Karpas-422 (cell line): ENCODE data around the gene BMPR1A. TPM values are rescaled to one million over a fixed set of nuclear protein-coding genes. Genes with fewer than 3 reads are reported as not detected.

Experiments
- DNase-seq: peaks from one replicate; pipeline ENCODE4 v3.0.0-alpha.2; 2015
- H2AFZ ChIP-seq: fragments of 200-600 bp; sonication (generic); 2 replicates; pipeline ENCODE4 v1.6.1; 2014; ENCODE audit warnings: antibody characterized with exemption, low read length, mixed read lengths
- H3K27ac ChIP-seq: fragments of 200-600 bp; sonication (generic); 2 replicates; pipeline ENCODE4 v1.5.1; 2014; ENCODE audit warnings: mild to moderate bottlenecking, low read length, moderate library complexity
- H3K27me3 ChIP-seq: fragments of 200-600 bp; sonication (generic); 2 replicates; pipeline ENCODE4 v1.6.1; 2014; ENCODE audit warnings: low read length, mixed read lengths
- H3K36me3 ChIP-seq: fragments of 200-600 bp; sonication (generic); 2 replicates; pipeline ENCODE4 v1.6.1; 2014; ENCODE audit warnings: low read length, mixed read lengths; ENCODE audit not compliant: insufficient read depth
- H3K4me1 ChIP-seq: fragments of 200-600 bp; sonication (generic); 2 replicates; pipeline ENCODE4 v1.6.1; 2014; ENCODE audit warnings: mild to moderate bottlenecking, low read length, mixed read lengths
- H3K4me2 ChIP-seq: fragments of 200-600 bp; sonication (generic); 2 replicates; pipeline ENCODE4 v1.6.1; 2014; ENCODE audit warnings: low read length, low read depth, mild to moderate bottlenecking; ENCODE audit not compliant: poor library complexity, severe bottlenecking
- H3K4me3 ChIP-seq: fragments of 200-600 bp; sonication (generic); 2 replicates; pipeline ENCODE4 v1.5.1; 2014; ENCODE audit warnings: mild to moderate bottlenecking, antibody characterized with exemption, low read length, mixed read lengths
- H3K79me2 ChIP-seq: fragments of 200-600 bp; sonication (generic); 2 replicates; pipeline ENCODE4 v1.6.1; 2014; ENCODE audit warnings: mild to moderate bottlenecking, low read length, mixed read lengths
- H3K9ac ChIP-seq: fragments of 200-600 bp; sonication (generic); 2 replicates; pipeline ENCODE4 v1.6.0; 2014; ENCODE audit warnings: low read length
- H3K9me2 ChIP-seq: fragments of 200-600 bp; sonication (generic), shearing (Covaris generic); replicated peaks from 2 replicates; pipeline ENCODE4 v1.6.0; 2014; ENCODE audit warnings: mild to moderate bottlenecking, low read length, moderate library complexity; ENCODE audit not compliant: insufficient read depth
- H3K9me3 ChIP-seq: fragments of 300-700, 200-600 bp; sonication (generic); 2 replicates; pipeline ENCODE4 v1.6.1; 2014; ENCODE audit warnings: low read length, mixed read lengths
- H4K20me1 ChIP-seq: fragments of 200-600 bp; sonication (generic); 2 replicates; pipeline ENCODE4 v1.6.1; 2014; ENCODE audit warnings: mild to moderate bottlenecking, antibody characterized with exemption, low read length, low read depth; ENCODE audit not compliant: insufficient read depth
- total RNA-seq: library from RNA; depleted of rRNA; stranded (reverse); fragments of >200 nt; shearing (Covaris generic); gene quantifications from 2 replicates; pipeline ENCODE4 v1.2.3, GENCODE V29; 2014; ENCODE audit warnings: low replicate concordance

BMPR1A gene
- total RNA-seq, 1 experiment from 2014 or later: 2.2 TPM

DNA sequence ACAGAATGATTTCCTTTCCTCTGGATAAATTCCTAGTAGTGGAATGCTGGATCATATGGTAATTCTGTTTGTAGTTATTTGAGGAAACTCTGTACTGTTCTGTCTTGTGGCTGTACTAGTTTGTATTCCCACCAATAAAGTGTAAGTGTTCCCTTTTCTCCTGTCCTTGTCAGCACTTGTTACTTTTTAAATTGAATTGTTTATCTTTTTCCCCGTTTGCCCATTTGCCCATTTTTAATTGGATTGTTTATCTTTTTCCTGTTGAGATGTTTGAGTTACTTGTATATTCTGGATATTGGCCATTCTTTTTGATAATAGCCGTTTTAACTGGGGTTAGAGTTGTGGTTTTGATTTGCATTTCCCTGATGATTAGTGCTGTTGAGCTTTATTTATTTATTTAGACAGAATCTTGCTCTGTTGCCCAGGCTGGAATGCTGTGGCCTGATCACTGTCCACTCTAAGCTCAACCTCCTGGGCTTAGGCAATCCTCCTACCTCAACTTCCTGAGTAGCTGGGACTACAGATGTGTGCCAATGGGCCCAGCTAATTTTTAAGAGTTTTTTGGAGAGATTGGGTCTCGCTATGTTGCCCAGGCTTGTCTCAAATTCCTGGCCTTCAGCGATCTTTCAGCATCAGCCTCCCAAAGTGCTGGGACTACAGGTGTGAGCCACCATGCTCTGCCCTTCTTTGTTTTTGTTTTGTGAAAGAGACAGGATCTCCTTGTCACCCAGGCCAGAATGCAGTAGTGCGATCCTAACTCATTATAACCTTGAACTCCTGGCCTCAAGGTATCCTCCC is 23.0 kb downstream of the BMPR1A start:
- H3K4me3 ChIP-seq: no peak overlapping the region
- H3K36me3 ChIP-seq: no peaks in the 10 kb centered on the region
- no peaks in the 10 kb centered on the region for H3K9me3 ChIP-seq
- H3K27ac ChIP-seq: no peak overlapping the region
- no peaks in the 10 kb centered on the region for H3K9me2 ChIP-seq
- no peak overlapping the region for H3K9ac ChIP-seq
- H4K20me1 ChIP-seq: no peaks in the 10 kb centered on the region
- H2AFZ ChIP-seq: no peak overlapping the region
- H3K4me2 ChIP-seq: no peak overlapping the region
- no peak for DNase-seq
- H3K4me1 ChIP-seq: no peaks in the 10 kb centered on the region
- H3K79me2 ChIP-seq: no peaks in the 10 kb centered on the region
- no peaks in the 10 kb centered on the region for H3K27me3 ChIP-seq

DNA sequence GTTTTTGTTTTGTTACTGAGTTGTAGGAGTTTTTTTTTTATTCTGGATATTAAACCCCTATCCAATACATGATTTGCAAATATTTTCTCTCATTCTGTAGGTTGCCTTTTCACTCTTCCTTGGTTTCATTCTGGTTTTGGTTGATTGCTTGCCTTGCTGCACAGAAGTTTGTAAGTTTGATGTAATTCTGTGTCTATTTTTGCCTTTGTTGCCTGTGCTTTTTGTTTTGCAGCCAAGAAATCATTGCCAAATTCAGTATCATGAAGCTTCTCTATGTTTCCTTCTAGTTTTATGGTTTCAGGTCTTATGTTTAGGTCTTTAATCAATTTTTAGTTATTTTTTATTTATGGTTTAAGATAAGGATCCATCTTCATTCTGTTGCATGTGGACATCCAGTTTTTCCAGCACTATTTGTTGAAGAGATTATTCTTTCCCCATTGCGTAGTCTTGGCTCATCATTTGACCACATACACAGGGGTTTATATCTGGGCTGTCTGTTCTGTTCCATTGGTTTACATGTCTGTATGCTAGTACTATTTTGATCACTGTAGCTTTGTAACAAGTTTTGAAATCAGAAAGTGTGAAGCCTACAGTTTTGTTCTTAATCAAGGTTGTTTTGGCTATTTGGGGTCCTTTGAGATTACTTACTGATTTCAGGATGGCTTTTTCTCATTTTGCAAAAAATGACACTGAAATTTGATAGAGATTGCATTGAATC is 26.4 kb downstream of the BMPR1A start:
- no peak for DNase-seq
- Histone ChIP-seq H3K9ac (no peak overlapping the region), H3K36me3 (no peaks in the 10 kb centered on the region), H3K4me3 (no peak overlapping the region), H3K9me2 (no peaks in the 10 kb centered on the region), H4K20me1 (peaks cover 5% of the 10 kb centered on the region; the same call in 1 of the 2 replicates), H3K27ac (no peak overlapping the region), H3K79me2 (no peaks in the 10 kb centered on the region), H3K4me2 (no peak overlapping the region), H3K27me3 (no peaks in the 10 kb centered on the region), H3K4me1 (no peaks in the 10 kb centered on the region), H3K9me3 (no peaks in the 10 kb centered on the region), H2AFZ (no peak overlapping the region)

DNA sequence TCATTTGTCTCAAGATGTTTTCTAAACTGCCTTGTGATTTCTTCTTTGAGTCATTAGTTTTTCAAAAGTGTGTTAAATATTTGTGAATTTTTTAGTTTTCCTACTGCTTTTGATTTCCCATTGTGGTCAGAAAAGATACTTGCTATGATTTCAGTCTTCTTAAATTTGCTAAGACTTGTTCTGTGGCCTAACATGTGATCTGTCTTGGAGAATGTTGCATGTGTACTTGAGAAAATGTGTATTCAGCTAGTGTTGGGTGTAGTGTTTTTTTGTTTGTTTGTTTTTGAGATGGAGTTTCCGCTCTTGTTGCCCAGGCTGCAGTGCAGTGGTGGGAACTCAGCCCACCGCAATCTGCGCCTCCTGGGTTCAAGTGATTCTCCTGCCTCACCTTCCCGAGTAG is 28.6 kb downstream of the BMPR1A start:
- Histone ChIP-seq H3K36me3 (no peaks in the 10 kb centered on the region), H3K4me3 (no peak overlapping the region), H3K9ac (no peak overlapping the region), H3K9me2 (no peaks in the 10 kb centered on the region), H3K4me2 (no peak overlapping the region), H3K4me1 (no peaks in the 10 kb centered on the region), H3K27me3 (no peaks in the 10 kb centered on the region), H2AFZ (no peak overlapping the region), H3K27ac (no peak overlapping the region), H4K20me1 (peaks cover 5% of the 10 kb centered on the region; the same call in 1 of the 2 replicates), H3K79me2 (no peaks in the 10 kb centered on the region), H3K9me3 (no peaks in the 10 kb centered on the region)
- no peak for DNase-seq

DNA sequence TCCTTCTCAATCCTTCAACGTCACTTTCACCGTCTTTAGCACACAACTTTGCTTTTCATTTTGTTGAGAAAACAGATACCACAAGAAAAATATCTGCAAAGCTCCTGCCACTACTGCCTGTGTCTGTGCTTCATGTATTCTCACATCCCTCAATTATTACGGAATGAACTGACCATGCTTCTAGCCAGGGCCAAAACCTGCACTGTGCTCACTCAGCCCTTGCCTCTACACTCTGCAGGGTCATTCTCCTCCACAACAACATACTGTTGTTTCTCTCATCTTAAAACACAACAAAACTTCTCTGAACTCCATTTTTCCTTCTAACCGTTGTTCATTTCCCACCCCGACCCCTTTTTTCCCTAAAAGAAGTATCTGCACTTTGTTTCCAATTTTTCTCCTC is 29.5 kb downstream of the BMPR1A start:
- Histone ChIP-seq H3K36me3 (no peaks in the 10 kb centered on the region), H3K4me1 (no peaks in the 10 kb centered on the region), H3K4me2 (no peak overlapping the region), H2AFZ (no peak overlapping the region), H3K27me3 (no peaks in the 10 kb centered on the region), H3K9ac (no peak overlapping the region), H3K79me2 (no peaks in the 10 kb centered on the region), H3K27ac (no peak overlapping the region), H3K9me2 (no peaks in the 10 kb centered on the region), H3K4me3 (no peak overlapping the region), H4K20me1 (peaks cover 5% of the 10 kb centered on the region; the same call in 1 of the 2 replicates), H3K9me3 (no peaks in the 10 kb centered on the region)
- no peak for DNase-seq

DNA sequence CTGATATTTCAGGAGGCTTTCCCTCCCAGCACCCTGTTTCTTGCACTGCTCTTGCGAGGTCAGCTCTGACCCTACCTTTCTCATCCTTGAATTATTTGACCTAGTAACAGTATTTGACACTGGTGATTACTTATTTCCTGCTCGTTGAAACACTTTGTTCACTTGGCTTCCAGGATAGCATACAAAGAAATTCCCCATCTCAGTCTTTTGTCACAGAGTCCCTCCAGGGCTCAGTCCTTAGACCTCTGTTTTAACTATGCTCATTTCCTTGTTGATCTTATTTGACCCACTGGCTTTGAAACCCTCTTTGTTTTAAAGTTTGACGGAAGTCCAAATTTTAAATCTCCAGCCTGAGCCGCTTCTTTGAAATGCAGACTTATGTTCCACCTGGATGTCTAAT is 29.9 kb downstream of the BMPR1A start:
- H3K27me3 ChIP-seq: no peaks in the 10 kb centered on the region
- no peak overlapping the region for H3K4me3 ChIP-seq
- H3K4me1 ChIP-seq: no peaks in the 10 kb centered on the region
- no peak overlapping the region for H3K9ac ChIP-seq
- no peak overlapping the region for H3K27ac ChIP-seq
- no peaks in the 10 kb centered on the region for H3K36me3 ChIP-seq
- H3K9me3 ChIP-seq: no peaks in the 10 kb centered on the region
- no peak overlapping the region for H2AFZ ChIP-seq
- H3K4me2 ChIP-seq: no peak overlapping the region
- H3K79me2 ChIP-seq: no peaks in the 10 kb centered on the region
- peaks cover 5% of the 10 kb centered on the region; the same call in 1 of the 2 replicates for H4K20me1 ChIP-seq
- H3K9me2 ChIP-seq: no peaks in the 10 kb centered on the region
- no peak for DNase-seq

DNA sequence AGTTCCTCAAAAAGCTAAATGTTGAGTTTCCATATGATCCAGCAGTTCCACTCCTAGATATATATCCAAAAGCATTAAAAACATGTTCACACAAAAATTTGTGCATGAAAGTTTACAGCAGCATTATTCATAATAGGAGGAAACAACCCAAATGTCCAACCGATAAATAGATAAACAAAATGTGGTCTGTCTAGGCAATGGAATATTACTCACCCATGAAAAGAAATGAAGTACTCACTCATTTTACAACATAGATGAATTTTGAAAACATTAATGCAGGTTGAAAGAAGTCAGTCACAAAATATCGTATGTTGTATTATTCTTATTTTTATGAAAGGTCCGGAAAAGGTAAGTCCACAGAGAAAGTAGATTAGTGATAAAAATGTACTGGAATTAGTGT is 34.0 kb downstream of the BMPR1A start:
- no peak overlapping the region for H3K27ac ChIP-seq
- H3K9me3 ChIP-seq: no peaks in the 10 kb centered on the region
- H3K4me2 ChIP-seq: no peak overlapping the region
- H3K79me2 ChIP-seq: no peaks in the 10 kb centered on the region
- H3K9me2 ChIP-seq: no peaks in the 10 kb centered on the region
- DNase-seq: no peak
- no peaks in the 10 kb centered on the region for H3K27me3 ChIP-seq
- no peak overlapping the region for H3K9ac ChIP-seq
- H3K4me1 ChIP-seq: peaks cover 3% of the 10 kb centered on the region
- H4K20me1 ChIP-seq: peaks cover 5% of the 10 kb centered on the region; the same call in 1 of the 2 replicates
- no peak overlapping the region for H3K4me3 ChIP-seq
- no peaks in the 10 kb centered on the region for H3K36me3 ChIP-seq
- H2AFZ ChIP-seq: no peak overlapping the region

DNA sequence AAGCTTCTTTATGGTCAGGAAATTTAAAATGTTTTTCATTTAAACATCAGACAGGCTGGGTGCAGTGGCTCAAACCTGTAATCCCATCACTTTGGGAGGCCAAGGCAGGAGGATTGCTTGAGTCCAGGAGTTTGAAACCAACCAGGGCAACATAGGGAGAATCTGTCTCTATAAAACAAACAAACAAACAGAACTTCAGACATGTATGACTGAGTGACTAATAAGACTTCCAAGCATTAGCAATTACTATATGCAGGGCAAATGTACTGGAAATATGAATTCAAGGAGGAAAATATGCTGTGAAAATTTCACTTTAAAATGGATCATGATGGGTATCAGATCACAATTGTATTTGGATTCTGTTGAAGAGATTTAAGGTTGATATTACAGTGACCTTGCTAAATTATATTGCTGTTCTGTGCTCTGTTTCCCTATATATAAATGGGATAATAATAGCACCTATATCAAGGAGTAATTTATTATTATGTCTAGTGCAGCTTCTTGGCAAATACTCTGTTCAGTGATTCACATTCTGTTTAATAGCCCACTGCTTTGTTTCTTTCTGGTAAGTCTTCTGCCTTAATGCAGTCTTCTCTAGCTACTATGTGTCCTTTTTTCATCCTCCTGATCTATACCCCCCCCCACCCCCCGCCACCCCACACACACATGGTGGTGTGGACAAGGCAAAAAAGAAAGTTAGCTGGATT is 36.2 kb downstream of the BMPR1A start:
- no peak overlapping the region for H3K4me3 ChIP-seq
- H2AFZ ChIP-seq: no peak overlapping the region
- no peak overlapping the region for H3K27ac ChIP-seq
- DNase-seq: no peak
- no peaks in the 10 kb centered on the region for H3K27me3 ChIP-seq
- H4K20me1 ChIP-seq: no peaks in the 10 kb centered on the region
- no peaks in the 10 kb centered on the region for H3K9me3 ChIP-seq
- no peaks in the 10 kb centered on the region for H3K36me3 ChIP-seq
- H3K4me1 ChIP-seq: peaks cover 5% of the 10 kb centered on the region
- H3K9ac ChIP-seq: no peak overlapping the region
- no peak overlapping the region for H3K4me2 ChIP-seq
- H3K79me2 ChIP-seq: no peaks in the 10 kb centered on the region
- H3K9me2 ChIP-seq: no peaks in the 10 kb centered on the region

DNA sequence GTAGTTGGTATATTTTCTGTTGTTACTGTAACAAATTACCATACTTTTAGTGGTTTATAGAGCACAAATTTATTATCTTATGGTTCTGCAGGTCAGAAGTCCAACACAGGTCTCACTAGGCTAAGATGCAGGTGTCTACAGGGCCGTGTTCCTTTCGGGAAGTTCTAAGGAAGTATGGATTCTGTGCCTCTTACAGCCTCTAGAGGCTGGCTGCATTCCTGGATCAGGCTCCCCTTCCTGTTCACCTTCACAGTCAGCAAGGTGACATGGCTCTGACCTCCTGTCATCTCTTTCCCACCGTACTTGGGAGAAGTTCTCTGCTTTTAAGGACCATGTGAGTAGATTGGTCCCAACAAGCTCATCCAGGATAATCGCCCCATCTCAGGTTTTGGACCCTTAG is 37.3 kb downstream of the BMPR1A start:
- H3K36me3 ChIP-seq: no peaks in the 10 kb centered on the region
- no peak overlapping the region for H3K9ac ChIP-seq
- no peaks in the 10 kb centered on the region for H3K79me2 ChIP-seq
- H3K27me3 ChIP-seq: no peaks in the 10 kb centered on the region
- DNase-seq: no peak
- H3K27ac ChIP-seq: no peak overlapping the region
- no peak overlapping the region for H2AFZ ChIP-seq
- H3K9me3 ChIP-seq: no peaks in the 10 kb centered on the region
- peaks cover 5% of the 10 kb centered on the region for H3K4me1 ChIP-seq
- no peaks in the 10 kb centered on the region for H3K9me2 ChIP-seq
- H4K20me1 ChIP-seq: no peaks in the 10 kb centered on the region
- H3K4me3 ChIP-seq: no peak overlapping the region
- no peak overlapping the region for H3K4me2 ChIP-seq
